H1 (cell line): ENCODE results near the gene RER1.

Experiments used
- CEBPB ChIP-seq: IDR thresholded peaks from 2 replicates; pipeline ENCODE4 v1.6.1; 2012; ENCODE audit warnings: low read depth, low read length
- CHD2 ChIP-seq: IDR thresholded peaks from 2 replicates; pipeline ENCODE4 v1.6.1; 2012; ENCODE audit warnings: low read length, improper control_type of control experiment
- RFX5 ChIP-seq: IDR thresholded peaks from 2 replicates; pipeline ENCODE4 v1.6.1; 2011; ENCODE audit warnings: low read depth, low read length, improper control_type of control experiment, borderline replicate concordance
- SIN3A ChIP-seq, 2 experiments: IDR thresholded peaks in 1 of 2; conservative IDR thresholded peaks in 1 of 2; 2 replicates each; pipeline ENCODE4 v1.6.1; 2011 to 2012; ENCODE audit warnings: low read length in 2 of 2, improper control_type of control experiment in 1 of 2, low read depth in 1 of 2, mild to moderate bottlenecking in 1 of 2
- SP1 ChIP-seq: IDR thresholded peaks from 2 replicates; pipeline ENCODE4 v1.6.1; 2011; ENCODE audit warnings: low read depth, low read length
- TF ChIP-seq, protein P1 (sequence below), 3 experiments: IDR thresholded peaks; 1 replicate in 2 of 3; 2 replicates in 1 of 3; pipeline versions ENCODE4 v1.5.1 to v1.6.1; 2011; ENCODE audit warnings: low read length in 3 of 3, mild to moderate bottlenecking in 3 of 3, inconsistent platforms in 2 of 3, low read depth in 1 of 3, moderate library complexity in 1 of 3; ENCODE audit not compliant: insufficient read depth in 1 of 3; ENCODE audit errors: control extremely low read depth in 1 of 3

DNA sequence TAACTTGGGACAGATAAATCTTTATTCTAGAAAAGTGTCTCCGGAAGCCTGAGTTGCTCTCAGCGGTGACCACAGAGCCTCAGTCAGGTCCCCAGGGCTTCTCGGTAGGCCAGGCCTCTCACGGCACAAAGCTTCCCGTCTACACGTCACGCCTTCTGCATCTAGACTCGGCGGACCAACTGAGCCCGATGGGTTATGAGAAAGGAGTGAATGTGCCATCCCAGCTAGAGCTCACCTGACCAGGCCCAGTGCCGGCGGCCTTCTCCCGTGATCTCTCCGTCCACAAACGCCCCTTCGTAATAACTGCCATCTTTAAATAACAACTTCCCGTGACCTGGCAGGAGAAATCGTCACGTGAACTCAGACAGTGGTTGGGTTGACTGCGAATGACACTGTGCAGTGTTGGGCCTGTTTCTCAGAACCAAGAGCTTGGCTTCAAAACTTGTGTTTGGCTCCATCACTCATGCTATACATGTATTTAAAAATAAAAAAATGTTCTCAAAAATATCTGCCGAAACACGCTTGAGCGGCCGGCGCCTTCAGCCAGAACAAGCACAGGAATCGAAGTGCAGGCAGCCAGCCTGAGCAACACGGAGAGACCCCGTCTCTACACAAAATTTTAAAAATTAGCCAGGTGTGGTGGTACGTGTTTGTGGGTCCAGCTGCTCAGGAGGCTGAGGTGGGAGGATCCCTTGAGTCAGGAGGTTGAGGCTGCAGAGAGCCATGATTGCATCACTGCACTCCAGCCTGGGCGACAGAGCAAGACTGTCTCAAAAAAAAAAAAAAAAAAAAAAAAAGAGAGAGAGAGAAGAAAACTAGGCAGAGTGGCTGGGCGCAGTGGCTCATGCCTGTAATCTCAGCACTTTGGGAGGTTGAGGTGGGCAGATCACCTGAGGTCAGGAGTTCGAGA lies 3.4 kb upstream of the RER1 start:
- TF ChIP-seq, protein P1, sequence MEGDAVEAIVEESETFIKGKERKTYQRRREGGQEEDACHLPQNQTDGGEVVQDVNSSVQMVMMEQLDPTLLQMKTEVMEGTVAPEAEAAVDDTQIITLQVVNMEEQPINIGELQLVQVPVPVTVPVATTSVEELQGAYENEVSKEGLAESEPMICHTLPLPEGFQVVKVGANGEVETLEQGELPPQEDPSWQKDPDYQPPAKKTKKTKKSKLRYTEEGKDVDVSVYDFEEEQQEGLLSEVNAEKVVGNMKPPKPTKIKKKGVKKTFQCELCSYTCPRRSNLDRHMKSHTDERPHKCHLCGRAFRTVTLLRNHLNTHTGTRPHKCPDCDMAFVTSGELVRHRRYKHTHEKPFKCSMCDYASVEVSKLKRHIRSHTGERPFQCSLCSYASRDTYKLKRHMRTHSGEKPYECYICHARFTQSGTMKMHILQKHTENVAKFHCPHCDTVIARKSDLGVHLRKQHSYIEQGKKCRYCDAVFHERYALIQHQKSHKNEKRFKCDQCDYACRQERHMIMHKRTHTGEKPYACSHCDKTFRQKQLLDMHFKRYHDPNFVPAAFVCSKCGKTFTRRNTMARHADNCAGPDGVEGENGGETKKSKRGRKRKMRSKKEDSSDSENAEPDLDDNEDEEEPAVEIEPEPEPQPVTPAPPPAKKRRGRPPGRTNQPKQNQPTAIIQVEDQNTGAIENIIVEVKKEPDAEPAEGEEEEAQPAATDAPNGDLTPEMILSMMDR (IDR thresholded peaks at IDR 0.05; ENCODE audit: control extremely low read depth in 1 of 3, insufficient read depth in 1 of 3, low read depth in 1 of 3, low read length in 3 of 3), result no peak
- no peak for TF ChIP-seq CHD2
- TF ChIP-seq RFX5, result no peak
- no peak for TF ChIP-seq CEBPB
- no peak for TF ChIP-seq SP1
- TF ChIP-seq SIN3A (conservative IDR thresholded peaks at IDR 0.05 in 1 of 2, IDR thresholded peaks at IDR 0.05 in 1 of 2; ENCODE audit: low read depth in 1 of 2, low read length in 2 of 2), result no peak
